A549 (cell line): ENCODE measurements around the gene TIAL1. TPM values are rescaled to one million over a fixed set of nuclear protein-coding genes. Genes with fewer than 3 reads are reported as not detected.
A peak's percentile ranks its signal among the peaks of the same experiment; 100 is the strongest.

ENCODE experiments used
- ATAC-seq, 2 experiments: fragments of 200-7000 bp in 1 of 2; fragments of >200 bp in 1 of 2; cut with Nextera tagmentation in 1 of 2; cut with Tn5 transposase in 1 of 2; 3 replicates each; pipeline versions ENCODE4 v1.8.0 to v1.9.1; 2018 to 2020; ENCODE audit warnings: mild to moderate bottlenecking in 1 of 2, moderate library complexity in 1 of 2
- CTCF ChIA-PET: fragments of 300-600 bp; sonication (Branson Sonifier 250); formaldehyde crosslinking; extraction: SDS; loops from one replicate; lab custom pipeline; 2021; ENCODE audit warnings: antibody characterized with exemption, inconsistent platforms; lab: Yijun Ruan, JAX
- POLR2A ChIA-PET: fragments of 350-600 bp; formaldehyde crosslinking; extraction: SDS; loops from one replicate; lab custom pipeline; 2021; ENCODE audit warnings: antibody characterized with exemption, inconsistent platforms; lab: Yijun Ruan, JAX
- DNase-seq, 2 experiments: peaks; one replicate each; pipeline versions ENCODE4 v3.0.0 to v3.0.0-alpha.2; 2011 to 2016; ENCODE audit warnings: low read depth in 1 of 2, low spot score in 1 of 2
- FAIRE-seq: peaks from 2 replicates; lab custom pipeline; 2011; peaks lifted over from hg19 to GRCh38; lab: Jason Lieb, UNC
- H3K27ac ChIP-seq, 2 experiments: fragments of >200 bp; sonication (Bioruptor Twin); formaldehyde crosslinking; 3 replicates each; pipeline ENCODE4 v1.5.1; 2016 to 2017
- H3K4me1 ChIP-seq: fragments of >200 bp; sonication (Bioruptor Twin); formaldehyde crosslinking; 3 replicates; pipeline ENCODE4 v1.6.1; 2016
- H3K4me2 ChIP-seq: fragments of >200 bp; sonication (Bioruptor Twin); formaldehyde crosslinking; 3 replicates; pipeline ENCODE4 v1.6.1; 2016
- H3K4me3 ChIP-seq: fragments of >200 bp; sonication (Bioruptor Twin); formaldehyde crosslinking; 3 replicates; pipeline ENCODE4 v1.5.1; 2016
- H3K9me3 ChIP-seq: fragments of >200 bp; sonication (Bioruptor Twin); formaldehyde crosslinking; 3 replicates; pipeline ENCODE4 v1.6.1; 2016
- BHLHE40 ChIP-seq: IDR thresholded peaks from 2 replicates; pipeline ENCODE4 v1.6.1; 2012; ENCODE audit warnings: low read depth, low read length, inconsistent platforms
- CBX2 ChIP-seq: fragments of 200-600 bp; sonication (generic); IDR thresholded peaks from 2 replicates; pipeline ENCODE4 v1.6.1; 2016; ENCODE audit warnings: low read depth, mild to moderate bottlenecking, borderline replicate concordance
- CBX8 ChIP-seq: fragments of 200-600 bp; sonication (generic); IDR thresholded peaks from 2 replicates; pipeline ENCODE4 v1.6.1; 2016
- CHD2 ChIP-seq: fragments of 150-350 bp; IDR thresholded peaks from 2 replicates; pipeline ENCODE4 v1.6.1; 2014; ENCODE audit warnings: low read length; ENCODE audit not compliant: partially characterized antibody
- E2F6 ChIP-seq: IDR thresholded peaks from 2 replicates; pipeline ENCODE4 v1.6.1; 2012; ENCODE audit warnings: low read depth, borderline replicate concordance
- EHF ChIP-seq: fragments of 250-450 bp; sonication (Bioruptor Pico); IDR thresholded peaks from 2 replicates; pipeline ENCODE4 v1.5.0; 2020; ENCODE audit warnings: mild to moderate bottlenecking
- ELK1 ChIP-seq: fragments of 150-350 bp; IDR thresholded peaks from 2 replicates; pipeline ENCODE4 v1.6.1; 2014; ENCODE audit warnings: low read depth, mild to moderate bottlenecking, low read length
- EP300 ChIP-seq, 2 experiments: fragments of >200 bp; sonication (Bioruptor Twin); formaldehyde crosslinking; IDR thresholded peaks; 2 replicates in 1 of 2; 3 replicates in 1 of 2; pipeline ENCODE4 v1.6.1; 2016 to 2017
- FOSB ChIP-seq: fragments of 250-450 bp; sonication (Bioruptor Pico); IDR thresholded peaks from 2 replicates; pipeline ENCODE4 v1.5.0; 2020; ENCODE audit warnings: mild to moderate bottlenecking, moderate library complexity
- FOSL2 ChIP-seq, 2 experiments: fragments of 450-650 bp in 1 of 2; fragments of >200 bp in 1 of 2; sonication (Bioruptor Twin) in 1 of 2; formaldehyde crosslinking; IDR thresholded peaks; 2 replicates each; pipeline versions ENCODE4 v1.5.0 to v1.6.1; 2016 to 2020; ENCODE audit warnings: mild to moderate bottlenecking in 1 of 2, moderate library complexity in 1 of 2
- HDAC2 ChIP-seq: fragments of 200-600 bp; sonication (generic); IDR thresholded peaks from 2 replicates; pipeline ENCODE4 v1.6.1; 2016
- HEYL ChIP-seq: fragments of 250-450 bp; sonication (Bioruptor Pico); IDR thresholded peaks from 2 replicates; pipeline ENCODE4 v1.8.0; 2021; ENCODE audit warnings: mild to moderate bottlenecking, moderate library complexity
- HOXB5 ChIP-seq: fragments of 250-450 bp; sonication (Bioruptor Pico); IDR thresholded peaks from 2 replicates; pipeline ENCODE4 v1.5.0; 2020; ENCODE audit warnings: mild to moderate bottlenecking, moderate library complexity
- JUNB ChIP-seq: fragments of >200 bp; sonication (Bioruptor Twin); formaldehyde crosslinking; IDR thresholded peaks from 2 replicates; pipeline ENCODE4 v1.6.1; 2016
- MYC ChIP-seq: IDR thresholded peaks from 2 replicates; pipeline ENCODE4 v1.6.1; 2012; ENCODE audit warnings: mild to moderate bottlenecking, inconsistent platforms, low read length, improper control_type of control experiment, borderline replicate concordance
- PBX3 ChIP-seq: IDR thresholded peaks from 2 replicates; pipeline ENCODE4 v1.6.1; 2012
- POLR2AphosphoS2 ChIP-seq: conservative IDR thresholded peaks from 2 replicates; pipeline ENCODE4 v1.6.1; 2012; ENCODE audit warnings: low read length, improper control_type of control experiment, inconsistent platforms
- RARB ChIP-seq: fragments of 250-450 bp; sonication (Bioruptor Pico); IDR thresholded peaks from 2 replicates; pipeline ENCODE4 v1.8.0; 2021; ENCODE audit warnings: mild to moderate bottlenecking, moderate library complexity
- REST ChIP-seq: fragments of 200-600 bp; sonication (generic); IDR thresholded peaks from 2 replicates; pipeline ENCODE4 v1.6.1; 2016; ENCODE audit warnings: antibody characterized with exemption, mild to moderate bottlenecking, moderate library complexity
- RFX5 ChIP-seq: fragments of 450-650 bp; IDR thresholded peaks from 2 replicates; pipeline ENCODE4 v1.7.1; 2014; ENCODE audit warnings: antibody characterized with exemption, mild to moderate bottlenecking, moderate library complexity
- SREBF2 ChIP-seq: fragments of 450-650 bp; IDR thresholded peaks from 2 replicates; pipeline ENCODE4 v1.6.1; 2014; ENCODE audit warnings: mild to moderate bottlenecking, moderate library complexity
- TFCP2L1 ChIP-seq: fragments of 250-450 bp; sonication (Bioruptor Pico); IDR thresholded peaks from 2 replicates; pipeline ENCODE4 v1.5.0; 2021; ENCODE audit warnings: mild to moderate bottlenecking
- USF2 ChIP-seq: fragments of 450-650 bp; IDR thresholded peaks from 2 replicates; pipeline ENCODE4 v1.6.1; 2014; ENCODE audit warnings: antibody characterized with exemption
- ZC3H11A ChIP-seq: fragments of 450-650 bp; IDR thresholded peaks from 2 replicates; pipeline ENCODE4 v1.6.1; 2014; ENCODE audit warnings: antibody characterized with exemption, mild to moderate bottlenecking
- ZNF302 ChIP-seq: fragments of 250-450 bp; sonication (Bioruptor Pico); IDR thresholded peaks from 2 replicates; pipeline ENCODE4 v1.9.0; 2021; ENCODE audit warnings: inconsistent platforms, mild to moderate bottlenecking, moderate library complexity
- WGBS: methylation state at CpG from one replicate; pipeline ENCODE4 v1.1.6; 2017; ENCODE audit errors: missing lambda C conversion rate; 5-methylcytosine and 5-hydroxymethylcytosine counted together
- polyA plus RNA-seq, 4 experiments: library from polyadenylated mRNA; depleted of rRNA in 3 of 4; stranded (reverse); fragments of >200 nt; fragmentation: RNase III in 1 of 4; extraction: RNeasy Plus Mini Kit Qiagen cat#74134 plus additional on column Dnase treatment in 1 of 4; gene quantifications; 2 replicates in 3 of 4; 3 replicates in 1 of 4; pipeline ENCODE4 v1.2.3, GENCODE V29; 2011 to 2017
- TF ChIP-seq, protein P1 (sequence below): fragments of >200 bp; sonication (Bioruptor Twin); formaldehyde crosslinking; IDR thresholded peaks from 3 replicates; pipeline ENCODE4 v1.6.1; 2016

TIAL1 gene
- polyA plus RNA-seq, 2 of the 4 experiments (the other 2 are of a cell fraction): 89.5 to 115 TPM

DNA sequence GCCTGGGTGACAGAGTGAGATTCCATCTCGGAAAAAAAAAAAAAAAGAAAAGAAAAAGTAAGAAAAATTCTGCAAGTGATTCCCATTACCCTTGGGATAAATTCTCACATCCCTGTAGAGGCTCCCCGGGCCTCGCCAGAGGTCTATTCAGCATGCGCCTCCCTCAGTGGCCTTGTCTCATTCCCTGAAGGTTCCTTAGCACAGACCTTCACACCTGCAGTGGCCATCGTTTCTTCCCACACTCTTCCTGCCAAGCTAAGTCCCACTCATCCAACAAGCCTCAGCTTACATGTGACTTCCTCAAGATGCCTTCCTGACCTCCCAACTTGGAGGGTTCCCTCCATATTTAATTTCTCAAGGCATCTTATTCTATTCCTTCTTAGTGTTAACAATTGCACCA, 33.5 kb upstream of the TIAL1 start:
- no peak overlapping the region for H3K4me2 ChIP-seq
- DNase-seq (no peak), FAIRE-seq (no peak), ATAC-seq (no peak)
- no peak for TF ChIP-seq EHF (CRISPR knock-in tag)
- TF ChIP-seq HDAC2: no peak
- no peak for TF ChIP-seq BHLHE40
- no peak for TF ChIP-seq RFX5
- no peak for TF ChIP-seq ZC3H11A
- no peak for TF ChIP-seq JUNB
- no peak for TF ChIP-seq HEYL (CRISPR knock-in tag)
- TF ChIP-seq PBX3: no peak
- no peak for TF ChIP-seq ZNF302 (CRISPR knock-in tag)
- no peak for TF ChIP-seq MYC
- no peaks in the 10 kb centered on the region for H3K9me3 ChIP-seq
- ChIA-PET POLR2A (no interaction called here), CTCF (no interaction called here)
- no peak overlapping the region for H3K27ac ChIP-seq
- WGBS: 86% methylated on average over 5 of the region's 5 CpGs
- peaks cover 7% of the 10 kb centered on the region; the same call in 2 of the 3 replicates for H3K4me1 ChIP-seq
- no peak overlapping the region for H3K4me3 ChIP-seq

DNA sequence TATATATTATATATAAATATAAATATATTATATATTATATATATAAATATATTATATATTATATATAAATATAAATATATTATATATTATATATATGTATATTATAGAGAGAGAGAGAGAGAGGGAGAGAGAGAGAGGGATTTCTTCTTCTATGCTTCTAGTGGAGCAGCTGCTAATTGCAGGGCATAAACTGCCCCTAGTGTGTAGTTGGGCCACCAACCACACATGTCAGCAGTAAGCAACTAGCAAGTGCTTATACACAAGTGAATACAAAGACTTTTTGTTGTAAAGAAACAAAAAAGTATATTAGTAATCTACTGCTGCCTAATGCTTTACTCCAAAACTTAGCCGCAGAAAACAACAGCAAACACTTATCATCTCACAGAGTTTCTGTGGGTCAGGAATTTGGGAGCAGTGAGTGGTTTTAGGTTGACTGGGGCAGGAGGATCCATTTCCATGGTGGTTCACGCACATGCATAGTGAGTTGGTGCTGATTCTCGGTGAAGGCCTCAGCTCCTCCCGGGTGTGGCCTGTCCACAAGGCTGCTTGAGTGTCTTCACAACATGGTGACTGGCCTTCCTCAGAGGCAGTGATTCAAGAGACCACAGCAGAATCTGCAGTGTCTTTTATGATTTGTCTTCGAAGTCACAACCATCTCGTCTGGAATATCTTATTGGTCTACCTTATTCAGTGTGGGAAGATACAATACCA, 29.0 kb upstream of the TIAL1 start:
- ATAC-seq: peak; percentile 69 to 74; a peak in 5 of 6 replicates
- Histone ChIP-seq H3K4me3 (no peak overlapping the region), H3K4me2 (no peak overlapping the region), H3K4me1 (peaks cover 1% of the 10 kb centered on the region), H3K9me3 (no peaks in the 10 kb centered on the region), H3K27ac (no peak overlapping the region)
- WGBS: 88% methylated on average over 6 of the region's 6 CpGs
- DNase-seq: no peak
- no peak for FAIRE-seq
- ChIA-PET CTCF (interaction anchor here (0.6 to 4.1 kb wide), 4 partner anchors 17 to 234 kb away, joined by 3 to 19 read pairs (median 4); no protein-coding TSS in a partner anchor), POLR2A (no interaction called here)
- TF ChIP-seq REST (no peak), HOXB5 (no peak), EHF (CRISPR knock-in tag) (no peak), FOSL2 (IDR thresholded peaks at IDR 0.05) (no peak), FOSL2 (CRISPR knock-in tag; IDR thresholded peaks at IDR 0.05) (no peak), MYC (no peak), USF2 (no peak), JUNB (no peak), ELK1 (no peak), EP300 (IDR thresholded peaks at IDR 0.05) (no peak), TFCP2L1 (CRISPR knock-in tag) (no peak), CBX8 (no peak), BHLHE40 (no peak), SREBF2 (no peak), E2F6 (no peak), FOSB (CRISPR knock-in tag) (no peak), RARB (CRISPR knock-in tag) (no peak), POLR2AphosphoS2 (no peak), CHD2 (no peak), CBX2 (no peak)
- TF ChIP-seq, protein P1, sequence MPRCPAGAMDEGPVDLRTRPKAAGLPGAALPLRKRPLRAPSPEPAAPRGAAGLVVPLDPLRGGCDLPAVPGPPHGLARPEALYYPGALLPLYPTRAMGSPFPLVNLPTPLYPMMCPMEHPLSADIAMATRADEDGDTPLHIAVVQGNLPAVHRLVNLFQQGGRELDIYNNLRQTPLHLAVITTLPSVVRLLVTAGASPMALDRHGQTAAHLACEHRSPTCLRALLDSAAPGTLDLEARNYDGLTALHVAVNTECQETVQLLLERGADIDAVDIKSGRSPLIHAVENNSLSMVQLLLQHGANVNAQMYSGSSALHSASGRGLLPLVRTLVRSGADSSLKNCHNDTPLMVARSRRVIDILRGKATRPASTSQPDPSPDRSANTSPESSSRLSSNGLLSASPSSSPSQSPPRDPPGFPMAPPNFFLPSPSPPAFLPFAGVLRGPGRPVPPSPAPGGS: no peak
